K562 (cell line): Measurements from ENCODE around the gene ALG8. TPM values are rescaled to one million over a fixed set of nuclear protein-coding genes. Genes with fewer than 3 reads are reported as not detected.
A peak's percentile ranks its signal among the peaks of the same experiment; 100 is the strongest.

Experiments
- ATAC-seq: fragments of 200-7000 bp; cut with Tn5 transposase; 3 replicates; pipeline ENCODE4 v1.9.1; 2020; ENCODE audit warnings: moderate library complexity
- BruUV-seq: library from RNA; stranded (reverse); fragments of 400-500 nt; replicated peaks from 2 replicates; lab custom pipeline; 2021; lab: Mats Ljungman, UMichigan
- CTCF ChIA-PET: fragments of 300-600 bp; formaldehyde crosslinking; extraction: SDS; loops from one replicate; lab custom pipeline; 2021; ENCODE audit warnings: low intra/inter-chr PET ratio; lab: Yijun Ruan, JAX
- POLR2A ChIA-PET: fragments of 300-600, 350-650 bp; sonication (Branson Sonifier 250); formaldehyde crosslinking; extraction: SDS; loops from one replicate; lab custom pipeline; 2021; ENCODE audit warnings: antibody characterized with exemption, inconsistent platforms; lab: Yijun Ruan, JAX
- DNase-seq, 4 experiments: peaks; one replicate each; pipeline versions ENCODE4 v3.0.0 to v3.0.0-alpha.2; 2011 to 2018; ENCODE audit warnings: low spot score in 3 of 4, mixed read lengths in 3 of 4; ENCODE audit errors: extremely low read depth in 1 of 4
- FAIRE-seq: peaks from 2 replicates; lab custom pipeline; 2011; peaks lifted over from hg19 to GRCh38; lab: Jason Lieb, UNC
- H2AFZ ChIP-seq: 2 replicates; pipeline ENCODE4 v1.6.0; 2011; ENCODE audit warnings: low read depth, low read length, control low read depth, inconsistent platforms
- H3K27ac ChIP-seq: fragments of 200-600 bp; 3 replicates; pipeline ENCODE4 v1.8.0; 2011; ENCODE audit warnings: low read depth, mild to moderate bottlenecking, control low read depth, inconsistent platforms, low read length, moderate library complexity, mixed read lengths; ENCODE audit errors: extremely low read depth
- H3K27me3 ChIP-seq, 2 experiments: fragments of 300-600 bp in 1 of 2; 2 replicates in 1 of 2; 3 replicates in 1 of 2; pipeline versions ENCODE4 v1.6.0 to v1.8.0; 2011; ENCODE audit warnings: inconsistent platforms in 2 of 2, low read length in 2 of 2, mild to moderate bottlenecking in 1 of 2, mixed read lengths in 1 of 2, moderate library complexity in 1 of 2; ENCODE audit not compliant: control insufficient read depth in 2 of 2, insufficient read depth in 2 of 2
- H3K36me3 ChIP-seq: fragments of 300-600 bp; 3 replicates; pipeline ENCODE4 v1.8.0; 2011; ENCODE audit warnings: mild to moderate bottlenecking, low read length, inconsistent platforms; ENCODE audit not compliant: control insufficient read depth, insufficient read depth
- H3K4me1 ChIP-seq, 2 experiments: fragments of 200-600 bp in 1 of 2; replicated peaks in 1 of 2; 2 replicates in 1 of 2; 3 replicates in 1 of 2; pipeline versions ENCODE4 v1.5.1 to v1.8.0; 2011; ENCODE audit warnings: inconsistent platforms in 2 of 2, low read length in 2 of 2, mild to moderate bottlenecking in 1 of 2, mixed read lengths in 1 of 2, moderate library complexity in 1 of 2; ENCODE audit not compliant: control insufficient read depth in 2 of 2, insufficient read depth in 2 of 2
- H3K4me2 ChIP-seq: 2 replicates; pipeline ENCODE4 v1.6.1; 2011; ENCODE audit warnings: low read length, control low read depth, inconsistent platforms, mixed read lengths; ENCODE audit not compliant: insufficient read depth
- H3K4me3 ChIP-seq: fragments of 200-600 bp; sonication (generic), shearing (Covaris generic); 2 replicates; pipeline ENCODE4 v1.5.1; 2016; ENCODE audit warnings: control low read depth, inconsistent platforms
- H3K79me2 ChIP-seq: fragments of 200-600 bp; 3 replicates; pipeline ENCODE4 v1.8.0; 2011; ENCODE audit warnings: low read length, inconsistent platforms; ENCODE audit not compliant: control insufficient read depth, insufficient read depth
- H3K9ac ChIP-seq, 2 experiments: 2 replicates each; pipeline versions ENCODE4 v1.6.0 to v1.6.1; 2011; ENCODE audit warnings: low read depth in 2 of 2, low read length in 2 of 2, control low read depth in 1 of 2, inconsistent platforms in 1 of 2, mild to moderate bottlenecking in 1 of 2, mixed read lengths in 1 of 2; ENCODE audit not compliant: insufficient read depth in 1 of 2
- H3K9me1 ChIP-seq: one replicate; pipeline ENCODE4 v1.6.0; 2011; ENCODE audit warnings: inconsistent platforms, mild to moderate bottlenecking, low read length, moderate library complexity; ENCODE audit not compliant: control insufficient read depth, insufficient read depth
- H3K9me3 ChIP-seq: replicated peaks from 2 replicates; pipeline ENCODE4 v1.5.1; 2011; ENCODE audit warnings: low read depth, low read length, inconsistent platforms; ENCODE audit not compliant: control insufficient read depth, insufficient read depth
- H4K20me1 ChIP-seq: replicated peaks from 2 replicates; pipeline ENCODE4 v1.6.1; 2011; ENCODE audit warnings: low read length, inconsistent platforms, mixed read lengths; ENCODE audit not compliant: control insufficient read depth, insufficient read depth
- HMG20B ChIP-seq: fragments of 250-450 bp; sonication (Bioruptor Pico); IDR thresholded peaks from 2 replicates; pipeline ENCODE4 v1.5.0; 2021; ENCODE audit warnings: mild to moderate bottlenecking
- WGBS: fragments of 100-300 bp; shearing (Covaris generic); methylation state at CpG from one replicate; pipeline ENCODE4 v1.1.6; 2016; ENCODE audit warnings: low coverage, mixed read lengths; ENCODE audit not compliant: insufficient coverage; ENCODE audit errors: missing lambda C conversion rate; 5-methylcytosine and 5-hydroxymethylcytosine counted together
- in situ Hi-C: fragments of 300-500 bp; cut with MboI; formaldehyde crosslinking; loops from 4 replicates; pipeline ENCODE4 v1.15.0; 2018; ENCODE audit warnings: inconsistent platforms, mixed read lengths
- intact Hi-C: fragments of 100-400 bp; cut with micrococcal nuclease; formaldehyde crosslinking; loops from 2 replicates; pipeline ENCODE4 v1.14.2; 2022
- polyA plus RNA-seq, 8 experiments: library from polyadenylated mRNA; depleted of rRNA in 4 of 8; stranded (reverse) in 5 of 8; unstranded in 3 of 8; fragments of >200 nt; fragmentation: Nextera tagmentation in 2 of 8; fragmentation: Illumina TruSeq in 1 of 8; extraction: Ambion mirVana in 2 of 8; extraction: Trizol in 1 of 8; gene quantifications; 2 replicates each; pipeline versions ENCODE4 v1.2.1 to v1.2.3, GENCODE V29; 2011 to 2014; ENCODE audit warnings: inconsistent platforms in 1 of 8, missing spikeins in 1 of 8
- total RNA-seq, 7 experiments: library from RNA; depleted of rRNA in 6 of 7; stranded (reverse); fragments of >200 nt in 6 of 7; fragmentation: Illumina TruSeq in 2 of 7; extraction: Trizol in 2 of 7; gene quantifications; 2 replicates each; pipeline versions ENCODE4 v1.2.1 to v1.2.3, GENCODE V29; 2011 to 2021; ENCODE audit warnings: low replicate concordance in 1 of 7
- TF ChIP-seq, protein P1 (sequence below), 3 experiments: fragments of 200-800 bp in 1 of 3; fragments of 250-450 bp in 1 of 3; fragments of 450-650 bp in 1 of 3; sonication (Bioruptor Pico) in 1 of 3; sonication (Bioruptor generic) in 1 of 3; formaldehyde crosslinking in 1 of 3; IDR thresholded peaks; 2 replicates each; pipeline versions ENCODE4 v1.6.1 to v1.8.0; 2016 to 2022; ENCODE audit warnings: mild to moderate bottlenecking in 2 of 3, missing genetic modification characterization in 2 of 3, missing compliant biosample characterization in 1 of 3, moderate library complexity in 1 of 3

The ALG8 gene
- total and polyA plus RNA-seq, 9 of the 15 experiments (the other 6 are each of a cell fraction or from before 2014, with no cell fraction given): 59.3 to 189 (median 106) TPM

DNA sequence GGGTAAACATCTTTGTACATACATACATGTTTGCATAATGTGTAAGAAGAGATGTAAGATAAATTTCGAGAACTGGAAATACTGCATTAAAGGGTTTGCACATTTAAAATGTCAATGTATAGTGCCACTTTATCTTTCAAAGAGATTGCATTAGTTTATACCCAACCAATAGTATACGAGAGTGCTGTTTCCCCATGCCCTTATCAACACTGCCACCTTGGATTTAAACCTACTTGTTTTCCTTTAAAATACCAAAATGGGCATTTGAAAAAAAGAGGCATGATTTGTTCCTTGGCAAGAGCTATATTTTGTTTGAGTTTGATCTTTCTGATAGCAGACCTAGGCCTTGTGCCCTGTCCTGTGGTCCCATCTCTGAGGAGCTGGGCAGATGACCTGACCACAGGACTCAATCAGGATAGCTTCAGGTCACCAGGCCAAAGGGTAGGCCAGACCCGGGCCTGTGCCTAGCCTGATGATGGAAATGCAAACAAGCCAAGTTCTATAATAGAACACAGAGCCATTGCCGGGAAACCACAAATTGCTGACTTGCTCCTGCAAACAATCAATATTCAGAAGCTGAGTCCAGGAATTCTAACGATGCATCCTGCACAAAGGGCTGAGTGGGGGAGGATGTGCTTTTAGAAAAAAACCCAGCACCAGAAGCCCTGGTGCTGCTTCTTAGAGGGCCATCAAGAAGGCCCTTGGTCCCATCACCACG, 16.9 kb upstream of the ALG8 start:
- no peak overlapping the region for H3K4me2 ChIP-seq
- no peaks in the 10 kb centered on the region for H3K4me1 ChIP-seq

More for the DNA sequence above, 16.9 kb upstream of the ALG8 start:
- ChIA-PET CTCF (no interaction called here), POLR2A (no interaction called here)
- Histone ChIP-seq H3K9me3 (no peaks in the 10 kb centered on the region), H4K20me1 (no peaks in the 10 kb centered on the region), H3K9ac (no peak overlapping the region), H3K9me1 (no peaks in the 10 kb centered on the region), H3K27ac (no peak overlapping the region), H3K4me3 (no peak overlapping the region), H3K36me3 (no peaks in the 10 kb centered on the region), H3K27me3 (no peaks in the 10 kb centered on the region), H2AFZ (no peak overlapping the region), H3K79me2 (no peaks in the 10 kb centered on the region)
- DNase-seq (no peak), ATAC-seq (no peak), FAIRE-seq (no peak)
- TF ChIP-seq, protein P1, sequence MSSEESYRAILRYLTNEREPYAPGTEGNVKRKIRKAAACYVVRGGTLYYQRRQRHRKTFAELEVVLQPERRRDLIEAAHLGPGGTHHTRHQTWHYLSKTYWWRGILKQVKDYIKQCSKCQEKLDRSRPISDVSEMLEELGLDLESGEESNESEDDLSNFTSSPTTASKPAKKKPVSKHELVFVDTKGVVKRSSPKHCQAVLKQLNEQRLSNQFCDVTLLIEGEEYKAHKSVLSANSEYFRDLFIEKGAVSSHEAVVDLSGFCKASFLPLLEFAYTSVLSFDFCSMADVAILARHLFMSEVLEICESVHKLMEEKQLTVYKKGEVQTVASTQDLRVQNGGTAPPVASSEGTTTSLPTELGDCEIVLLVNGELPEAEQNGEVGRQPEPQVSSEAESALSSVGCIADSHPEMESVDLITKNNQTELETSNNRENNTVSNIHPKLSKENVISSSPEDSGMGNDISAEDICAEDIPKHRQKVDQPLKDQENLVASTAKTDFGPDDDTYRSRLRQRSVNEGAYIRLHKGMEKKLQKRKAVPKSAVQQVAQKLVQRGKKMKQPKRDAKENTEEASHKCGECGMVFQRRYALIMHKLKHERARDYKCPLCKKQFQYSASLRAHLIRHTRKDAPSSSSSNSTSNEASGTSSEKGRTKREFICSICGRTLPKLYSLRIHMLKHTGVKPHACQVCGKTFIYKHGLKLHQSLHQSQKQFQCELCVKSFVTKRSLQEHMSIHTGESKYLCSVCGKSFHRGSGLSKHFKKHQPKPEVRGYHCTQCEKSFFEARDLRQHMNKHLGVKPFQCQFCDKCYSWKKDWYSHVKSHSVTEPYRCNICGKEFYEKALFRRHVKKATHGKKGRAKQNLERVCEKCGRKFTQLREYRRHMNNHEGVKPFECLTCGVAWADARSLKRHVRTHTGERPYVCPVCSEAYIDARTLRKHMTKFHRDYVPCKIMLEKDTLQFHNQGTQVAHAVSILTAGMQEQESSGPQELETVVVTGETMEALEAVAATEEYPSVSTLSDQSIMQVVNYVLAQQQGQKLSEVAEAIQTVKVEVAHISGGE (CRISPR knock-in tag; IDR thresholded peaks at IDR 0.05): peak in 1 of 3 experiments; percentile 56; a peak in 1 of 6 replicates
- no peak for TF ChIP-seq HMG20B (CRISPR knock-in tag)
- intact Hi-C loops (no loop called here), in situ Hi-C loops (no loop called here)
- WGBS: 39% methylated on average over 6 of the region's 6 CpGs
- no TSS peak for BruUV-seq
